GM21447 (cell line): ENCODE data around the gene CLIC5.

Experiments
- ATAC-seq: cut with Tn5 transposase; IDR thresholded peaks from one replicate; pipeline ENCODE4 v1.9.1; 2021; ENCODE audit not compliant: unreplicated experiment

Gene CLIC5

DNA sequence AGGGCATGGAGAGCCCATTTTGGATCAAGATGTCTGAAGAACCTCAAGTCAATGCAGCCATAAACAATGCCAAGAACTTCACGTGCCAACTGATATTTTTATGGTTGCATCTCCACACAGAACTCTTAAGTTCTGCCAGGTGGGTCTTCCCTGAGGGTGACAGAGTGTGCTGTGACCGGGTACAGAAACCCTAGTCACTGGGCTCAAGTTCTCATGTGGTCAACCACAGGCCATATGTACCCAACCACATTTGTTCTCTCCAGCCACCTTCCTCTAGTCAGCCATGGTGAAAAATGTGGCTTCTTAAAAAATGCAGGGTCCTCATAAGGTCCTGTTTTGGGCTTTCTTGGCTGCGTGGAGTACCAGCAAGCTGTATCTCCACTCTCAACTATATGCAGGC, 48.9 kb downstream of the CLIC5 start:
- ATAC-seq, result no peak

DNA sequence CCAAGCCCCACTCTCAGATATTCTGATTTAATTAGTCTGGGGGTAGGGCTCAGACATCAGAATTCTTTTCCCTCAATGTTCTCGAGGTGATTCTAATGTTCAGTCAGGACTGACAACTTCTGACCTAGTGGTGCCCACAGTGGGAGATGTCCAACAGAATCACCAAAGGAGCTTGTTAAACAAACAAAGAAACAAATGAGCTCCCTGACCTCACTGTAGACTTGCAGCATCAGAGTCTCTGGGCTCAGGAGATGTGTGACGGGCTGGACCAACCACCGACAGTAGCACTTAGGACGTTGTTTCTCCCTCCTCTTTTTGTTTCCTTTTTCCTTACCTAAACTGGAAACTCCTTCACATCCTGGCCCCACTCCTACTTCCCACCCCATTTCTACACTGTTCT, 49.3 kb downstream of the CLIC5 start:
- no peak for ATAC-seq

DNA sequence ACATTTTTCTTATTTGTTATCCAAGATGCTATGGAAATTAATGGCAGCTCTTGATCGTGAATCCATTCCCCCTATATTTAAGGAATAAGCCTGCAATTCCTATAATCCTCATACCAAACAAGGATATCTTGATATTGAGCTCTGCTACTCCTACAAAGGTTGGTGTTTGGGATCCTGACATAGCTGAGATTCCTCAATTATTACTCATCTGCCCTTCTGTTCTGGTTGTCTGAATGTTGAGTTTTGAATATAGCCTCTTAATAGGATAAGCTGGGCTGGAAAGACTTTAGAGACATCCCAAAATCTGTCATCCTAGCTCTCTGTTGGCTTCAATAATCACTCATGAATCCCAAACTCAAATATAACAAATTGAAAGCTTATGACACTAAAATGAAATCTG, 49.9 kb downstream of the CLIC5 start:
- no peak for ATAC-seq

DNA sequence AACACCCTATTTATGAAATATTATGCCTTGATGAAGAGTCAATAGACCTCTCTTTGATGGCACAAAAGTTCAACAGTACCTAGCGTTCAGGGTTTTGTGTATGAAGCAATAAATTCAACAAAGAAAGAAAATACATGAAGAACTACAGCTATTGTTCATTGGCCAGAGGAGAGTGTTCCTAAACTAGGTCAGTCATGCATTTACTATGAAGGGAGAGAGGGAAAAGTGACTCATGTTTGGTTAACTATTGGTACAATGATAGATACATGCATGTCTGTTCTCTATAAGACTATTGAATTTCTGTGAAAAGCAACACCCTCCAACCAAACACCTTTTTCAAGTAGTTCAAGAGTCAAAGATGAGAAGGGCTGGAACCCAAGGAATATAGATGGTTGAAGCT, 50.7 kb downstream of the CLIC5 start:
- no peak for ATAC-seq

DNA sequence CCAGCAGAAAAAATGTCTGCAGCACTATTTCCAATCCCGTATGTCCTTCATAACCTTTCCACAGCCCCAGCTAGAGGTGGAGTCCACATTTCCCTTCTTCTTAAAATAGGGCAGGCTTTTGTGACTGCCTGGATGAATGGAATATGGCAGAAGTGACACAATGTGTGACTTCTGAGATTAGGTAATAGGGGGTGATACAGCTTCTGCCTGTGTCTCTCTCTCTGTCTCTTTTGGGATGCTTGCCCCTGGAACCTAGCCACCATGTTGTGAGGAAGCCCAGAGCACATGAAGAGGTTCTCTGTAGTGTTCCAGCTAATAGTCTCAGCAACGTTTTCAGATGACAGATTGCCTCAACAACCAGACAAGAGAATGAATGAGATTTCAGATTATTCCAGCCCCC, 51.4 kb downstream of the CLIC5 start:
- ATAC-seq, result no peak

DNA sequence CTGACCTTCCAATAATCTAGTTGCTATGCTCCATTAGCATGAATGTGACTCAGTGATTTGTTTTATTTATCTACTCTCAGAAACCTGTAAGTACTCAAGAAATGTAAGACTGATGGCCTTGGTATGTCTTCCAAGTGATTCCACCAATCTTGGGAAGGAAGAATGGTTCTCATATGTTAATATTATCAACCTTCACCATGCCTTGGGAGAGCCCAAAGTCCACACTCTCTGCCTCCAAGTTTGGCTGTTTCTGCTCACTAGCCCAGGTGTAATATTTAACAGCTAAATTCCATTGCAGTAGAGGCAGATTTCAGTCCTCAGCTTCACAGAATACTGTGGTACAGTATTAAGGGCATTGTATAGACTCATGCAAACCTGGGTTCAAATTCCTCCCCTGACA, 51.8 kb downstream of the CLIC5 start:
- ATAC-seq, result no peak

DNA sequence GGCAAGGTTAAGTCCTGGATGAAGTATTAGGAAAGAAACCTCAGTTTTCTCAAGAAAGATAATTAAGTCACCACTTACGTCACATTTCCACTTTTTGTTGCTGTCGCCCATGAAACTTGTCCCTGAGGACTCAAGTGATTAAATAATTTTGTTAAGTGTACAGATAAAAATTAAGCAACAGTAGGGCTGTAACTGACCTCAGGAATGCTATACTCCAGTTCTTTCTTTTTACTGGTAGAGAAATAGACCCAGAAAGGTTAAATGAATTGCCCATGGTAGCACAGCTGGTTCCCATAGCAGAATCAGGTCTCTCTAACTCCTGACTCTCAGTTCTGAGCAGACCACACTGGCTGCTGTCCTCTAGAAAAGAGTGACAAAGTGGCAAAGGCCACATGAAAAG, 54.5 kb downstream of the CLIC5 start:
- ATAC-seq, result no peak

DNA sequence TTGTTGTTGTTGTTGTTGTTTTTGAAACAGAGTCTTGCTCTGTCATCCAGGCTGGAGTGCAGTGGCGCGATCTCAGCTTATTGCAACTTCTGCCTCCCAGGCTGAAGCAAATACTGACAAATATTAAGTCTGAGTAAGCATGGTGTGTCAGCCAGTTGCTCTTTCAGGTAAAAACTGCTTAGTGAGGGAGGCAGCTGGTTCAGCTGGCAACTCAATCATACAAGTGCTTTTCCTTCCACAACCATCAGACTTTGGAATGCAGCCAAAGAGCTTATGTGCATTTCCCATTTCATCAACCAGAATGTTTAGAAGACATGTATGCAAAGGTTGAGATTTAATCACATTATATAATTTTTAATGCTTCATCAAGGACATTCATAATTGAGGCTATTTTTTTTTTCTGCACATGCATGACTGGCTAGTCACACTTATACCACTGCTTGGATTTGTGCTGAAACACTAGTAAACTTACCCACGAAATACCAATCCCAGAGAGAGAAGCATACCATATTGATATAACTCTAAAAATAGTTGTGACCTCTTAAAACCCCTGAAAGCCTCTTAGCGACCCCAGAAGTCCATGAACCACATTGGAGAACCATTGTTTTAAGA, 56.0 kb downstream of the CLIC5 start:
- no peak for ATAC-seq

DNA sequence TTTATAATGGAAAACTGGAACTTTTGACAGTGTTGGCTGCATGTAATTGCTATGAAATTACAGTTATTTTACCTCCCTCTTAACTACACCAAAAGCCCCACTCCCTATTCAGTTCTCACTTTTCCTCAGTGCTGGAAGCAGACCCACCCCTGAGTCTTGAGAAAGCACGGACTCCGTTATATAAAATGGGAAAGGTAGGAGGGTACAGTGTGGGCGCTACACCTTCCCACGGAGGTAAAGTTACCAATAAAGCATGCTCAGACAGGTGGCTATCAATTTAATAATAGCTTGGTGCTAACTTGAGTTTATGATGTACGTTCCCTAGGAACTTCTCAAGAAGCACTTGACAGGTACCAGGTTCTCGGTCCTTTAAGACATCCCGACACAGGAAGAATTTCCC, 59.0 kb downstream of the CLIC5 start:
- ATAC-seq, result no peak

DNA sequence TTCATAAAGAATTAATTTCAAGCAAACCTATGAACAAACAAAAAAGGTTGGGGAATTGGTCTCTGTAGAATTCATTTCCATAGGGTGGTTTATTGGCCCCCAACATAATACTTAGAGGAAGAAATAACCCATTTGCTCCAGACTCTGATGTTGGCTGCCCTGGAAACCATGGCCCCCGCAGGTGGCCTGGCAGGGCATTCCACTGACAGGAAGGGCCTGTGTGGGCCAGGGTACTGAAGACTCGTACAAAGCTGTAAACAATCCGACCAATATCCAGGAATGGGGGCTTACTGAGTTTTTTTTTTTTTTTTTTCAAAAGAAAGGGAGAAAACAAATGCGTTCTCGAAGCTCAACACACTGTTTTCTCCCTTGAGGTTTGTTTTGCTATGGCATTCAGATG, 59.5 kb downstream of the CLIC5 start:
- no peak for ATAC-seq

DNA sequence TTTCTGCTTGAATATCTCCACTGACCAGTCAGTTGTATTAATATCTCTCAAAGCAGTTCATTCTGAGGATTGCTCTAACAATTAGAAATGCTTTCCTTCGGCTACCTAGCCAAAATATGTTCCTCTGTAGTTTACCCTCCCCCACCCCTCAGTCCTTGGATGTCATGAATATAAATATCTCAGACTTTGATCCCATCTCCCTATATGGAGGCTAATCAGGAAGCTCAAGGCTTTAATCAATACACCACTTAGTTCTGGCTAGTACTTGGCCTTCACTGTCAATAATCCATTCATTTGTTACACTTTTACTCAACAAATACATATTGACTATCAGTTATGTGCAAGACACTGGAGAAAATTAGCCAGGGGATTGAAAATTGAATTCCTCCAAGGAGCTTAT, 60.1 kb downstream of the CLIC5 start:
- no peak for ATAC-seq

DNA sequence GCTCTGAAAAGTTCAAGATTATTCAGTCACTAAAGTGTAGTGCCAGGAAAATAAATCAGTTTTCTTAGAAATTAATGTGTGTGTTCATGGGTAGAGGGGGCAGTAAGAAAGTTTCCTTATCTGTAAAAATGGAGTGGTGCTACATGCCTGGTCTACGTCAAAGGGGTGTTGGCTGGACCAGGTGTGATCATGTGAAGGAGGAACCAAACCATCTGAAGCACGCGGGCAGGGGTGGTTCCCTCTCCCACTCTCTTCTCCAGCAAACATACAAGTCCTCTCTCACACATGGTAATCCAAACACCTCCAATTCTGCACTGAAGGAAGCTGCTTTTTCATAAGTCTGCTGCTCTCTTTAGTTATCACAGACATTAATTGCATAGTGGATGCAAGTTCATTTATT, 63.1 kb downstream of the CLIC5 start:
- no peak for ATAC-seq

DNA sequence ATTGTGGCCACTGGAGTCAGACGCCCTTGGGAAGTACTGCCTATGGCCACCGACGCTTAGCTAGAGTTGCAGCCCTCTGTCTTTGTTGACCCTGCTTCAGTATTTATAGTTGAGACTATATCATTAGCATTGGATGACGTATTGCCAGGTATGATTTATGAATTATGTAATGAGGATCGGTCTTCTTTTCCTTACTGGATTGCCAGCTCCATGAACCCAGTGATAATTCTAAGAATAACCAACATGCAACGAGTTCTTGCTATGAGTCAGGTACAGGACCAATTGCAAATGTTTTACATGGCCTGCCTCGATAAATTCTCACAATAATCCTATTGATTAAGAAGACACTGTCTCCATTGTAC, 63.5 kb downstream of the CLIC5 start:
- no peak for ATAC-seq

DNA sequence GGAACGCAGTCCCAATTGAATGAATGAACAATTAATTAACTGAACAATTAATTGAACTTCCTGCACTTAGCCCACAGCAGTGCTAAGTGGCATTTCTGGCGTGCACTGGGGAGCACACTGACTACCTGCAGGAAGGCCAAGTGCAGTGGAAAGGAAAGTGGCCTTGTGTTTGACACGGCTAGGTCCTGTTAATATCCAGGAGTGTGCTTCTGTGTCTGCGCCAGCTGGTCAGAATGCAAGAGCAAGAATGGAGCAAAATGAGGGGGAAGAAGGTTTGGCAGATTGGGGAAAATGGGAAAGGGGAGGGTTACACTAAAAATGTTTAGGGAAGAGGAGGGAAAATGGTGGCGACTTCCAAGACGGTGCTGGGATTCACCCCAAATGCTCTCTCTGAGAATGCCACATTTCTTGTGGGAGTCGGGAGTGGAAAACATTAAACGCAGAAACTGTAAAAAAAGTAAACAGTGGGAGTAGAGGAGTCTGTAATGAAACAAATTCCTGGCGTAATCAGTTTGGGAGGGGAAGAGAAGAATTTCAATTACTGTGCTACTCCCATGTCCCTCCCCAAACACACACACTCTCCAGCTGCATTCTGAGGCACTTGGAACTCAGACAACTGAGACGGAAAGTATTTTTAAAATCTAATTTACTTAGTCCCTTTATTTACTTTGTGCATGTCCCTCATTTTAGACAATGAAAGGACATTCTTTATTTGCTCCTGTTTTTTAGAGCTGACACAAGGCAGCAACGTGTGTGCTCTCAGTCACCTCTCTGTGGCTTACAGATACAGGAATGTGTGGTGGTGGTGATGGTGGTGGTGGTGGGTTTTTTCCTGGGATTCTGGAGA, 64.1 kb downstream of the CLIC5 start:
- no peak for ATAC-seq

DNA sequence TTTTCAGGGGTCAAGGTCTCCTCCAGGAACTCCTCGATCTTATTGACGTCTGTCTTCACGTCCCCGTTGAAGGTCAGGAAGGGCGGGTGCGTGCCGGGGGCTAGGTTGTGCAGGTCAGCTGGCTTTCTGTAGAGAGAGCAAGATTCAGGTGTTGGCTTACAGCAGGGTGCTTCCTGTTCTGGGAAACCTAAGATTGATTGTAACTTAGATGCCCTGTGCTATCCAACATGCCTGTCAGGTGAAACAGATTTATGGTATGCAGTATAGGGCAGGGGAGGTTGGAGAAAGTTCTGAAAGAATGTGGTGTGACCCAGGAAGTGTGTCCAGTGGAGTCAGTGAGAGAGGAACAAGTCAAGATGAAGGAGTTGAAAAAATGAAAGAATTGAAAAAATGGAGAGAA, 66.4 kb downstream of the CLIC5 start:
- no peak for ATAC-seq

DNA sequence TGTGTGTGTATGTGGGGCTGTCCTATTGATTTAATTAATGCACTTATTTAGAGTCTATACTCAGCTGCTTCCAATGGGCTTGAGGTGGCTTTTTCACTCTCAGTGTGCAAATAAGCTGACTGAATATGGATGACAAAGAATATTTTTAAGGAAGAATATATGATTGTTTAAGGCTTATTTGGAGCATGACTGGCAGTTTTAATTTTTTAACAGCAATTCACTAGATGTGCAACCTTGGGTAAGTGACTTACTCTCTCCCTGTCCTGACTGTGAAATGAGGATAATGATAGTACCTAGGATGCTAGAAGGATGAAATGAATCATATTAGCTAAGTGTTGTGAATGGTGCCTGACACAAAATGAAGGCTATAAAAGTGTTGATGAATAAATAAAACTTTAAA, 67.9 kb downstream of the CLIC5 start:
- ATAC-seq, result no peak

DNA sequence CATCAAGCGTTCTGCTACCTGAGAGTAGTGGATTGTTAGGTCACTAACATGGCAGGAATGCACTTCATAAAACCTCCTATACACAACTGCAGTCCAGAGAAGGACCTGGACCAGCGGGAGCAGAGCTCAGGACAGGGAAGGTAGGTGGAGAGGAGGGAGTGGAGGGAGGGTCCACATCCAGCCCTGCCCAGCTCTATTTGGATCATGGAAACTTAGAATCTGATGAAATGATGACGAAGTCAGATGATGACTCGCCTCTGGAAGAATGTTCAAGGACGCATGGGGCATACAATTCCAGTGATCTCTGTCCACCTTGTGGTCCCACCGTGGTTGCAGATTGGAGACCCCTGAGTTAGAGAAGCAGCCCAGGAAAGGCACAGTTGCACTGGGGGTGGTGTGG, 68.8 kb downstream of the CLIC5 start:
- no peak for ATAC-seq

DNA sequence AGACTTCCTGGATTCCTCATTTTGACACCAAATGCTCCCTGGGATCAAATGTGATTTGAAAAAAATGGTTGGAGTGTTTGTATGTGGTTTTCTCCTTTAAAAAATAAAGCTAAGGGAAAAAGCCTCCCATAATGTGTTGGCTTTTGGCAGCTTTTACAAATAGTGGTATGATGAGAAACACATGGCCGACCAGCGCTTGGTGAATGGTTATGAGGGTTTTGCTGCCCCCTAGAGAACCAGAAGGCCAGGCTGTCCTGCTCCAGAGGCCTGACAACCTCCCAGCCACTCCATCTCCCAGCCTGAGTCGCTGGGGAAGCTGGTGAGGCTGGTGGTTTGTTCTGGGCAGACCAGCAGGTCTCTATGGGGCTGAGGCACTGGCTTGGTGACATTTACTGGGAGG, 69.3 kb downstream of the CLIC5 start:
- no peak for ATAC-seq

DNA sequence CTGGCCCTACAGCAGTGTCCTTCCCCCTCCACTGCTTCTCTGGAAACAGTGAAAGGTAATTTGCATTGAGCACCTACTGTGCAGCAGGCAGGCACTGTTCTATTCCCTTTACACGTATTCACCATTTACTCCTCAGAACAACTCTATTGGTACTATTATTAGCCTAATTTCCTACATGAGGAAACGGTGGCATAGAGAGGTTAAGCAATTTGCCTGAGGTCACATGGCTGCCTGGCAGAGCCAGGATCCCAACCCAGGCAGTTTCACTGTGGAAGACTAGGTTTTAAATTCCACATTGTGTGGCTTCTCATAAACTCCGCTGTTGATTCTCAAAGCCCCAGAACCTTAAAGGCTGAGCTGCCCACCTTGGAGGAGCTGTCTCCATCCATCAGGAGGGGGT, 72.7 kb downstream of the CLIC5 start:
- ATAC-seq, result no peak

DNA sequence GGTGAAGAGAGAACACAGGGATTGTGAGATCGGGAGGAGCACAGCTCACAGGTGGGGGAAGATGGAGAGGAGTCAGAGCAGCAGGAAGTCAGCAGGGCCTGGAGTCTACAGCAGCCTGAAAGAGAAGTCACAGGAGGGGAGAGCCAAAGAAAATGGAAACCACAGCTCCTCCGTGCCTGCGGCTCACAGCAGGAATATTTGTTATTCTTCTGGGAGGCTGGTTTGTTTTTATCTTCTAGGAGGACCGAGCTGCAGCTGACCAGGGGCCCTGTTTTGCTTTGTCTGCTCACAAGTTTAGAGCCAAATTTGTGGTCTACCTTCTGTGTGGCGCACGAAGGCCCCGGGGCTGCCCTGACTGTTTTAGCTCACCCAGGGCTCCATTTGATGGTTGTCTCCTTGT, 81.8 kb downstream of the CLIC5 start:
- no peak for ATAC-seq

DNA sequence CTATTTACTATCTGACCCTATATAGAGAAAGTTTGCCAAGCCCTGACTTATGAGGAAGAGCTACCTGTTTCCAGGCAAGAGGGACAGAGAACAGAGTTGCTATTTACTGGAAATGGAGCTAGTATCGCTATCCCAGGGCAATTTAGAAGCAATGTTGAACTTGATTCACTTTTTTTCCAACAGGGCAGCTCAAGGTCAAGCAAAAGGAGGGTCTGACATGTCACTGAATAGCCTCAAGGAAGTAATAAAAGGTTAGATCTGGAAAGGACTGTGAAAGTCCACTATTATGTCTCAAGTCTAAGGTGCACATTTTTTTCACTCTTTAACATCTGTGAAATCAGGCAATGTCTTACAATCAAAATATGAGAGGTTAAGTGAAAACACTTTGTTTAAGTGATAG, 84.4 kb downstream of the CLIC5 start:
- no peak for ATAC-seq

DNA sequence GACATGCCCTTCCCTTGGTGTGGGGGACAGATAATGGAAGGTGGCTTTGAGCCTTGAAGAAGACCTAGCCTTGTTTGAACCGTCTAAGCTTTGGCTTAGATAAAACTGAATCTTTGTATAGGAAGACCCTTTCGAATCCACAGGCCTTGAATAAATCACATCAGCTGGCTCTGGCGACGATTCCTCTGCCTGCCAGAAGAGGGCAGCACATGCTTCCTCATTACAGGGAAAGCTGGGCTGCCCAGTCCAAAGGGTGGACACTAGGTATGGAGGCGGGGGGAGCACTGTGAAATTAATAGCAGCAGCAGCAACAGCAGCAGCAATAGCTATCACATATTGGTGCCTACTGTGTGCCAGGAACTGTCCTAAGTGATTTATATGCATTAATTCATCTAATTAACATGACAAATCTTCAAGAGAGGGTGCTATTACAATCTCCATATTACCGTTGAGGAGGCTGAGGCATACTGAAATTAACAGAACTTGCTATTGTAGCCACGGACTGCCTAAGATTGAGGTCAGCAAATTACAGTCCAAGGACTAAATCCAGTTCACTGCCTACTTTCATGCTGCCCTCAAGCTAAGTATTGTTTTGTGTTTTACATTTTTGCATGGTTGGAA, 85.1 kb downstream of the CLIC5 start:
- no peak for ATAC-seq
